ENCODE results near the gene ATXN10.

GRCh38 chr22:45756558-45756957 lies 84.9 kb downstream of the ATXN10 start:
- TF ChIP-seq, protein P1, sequence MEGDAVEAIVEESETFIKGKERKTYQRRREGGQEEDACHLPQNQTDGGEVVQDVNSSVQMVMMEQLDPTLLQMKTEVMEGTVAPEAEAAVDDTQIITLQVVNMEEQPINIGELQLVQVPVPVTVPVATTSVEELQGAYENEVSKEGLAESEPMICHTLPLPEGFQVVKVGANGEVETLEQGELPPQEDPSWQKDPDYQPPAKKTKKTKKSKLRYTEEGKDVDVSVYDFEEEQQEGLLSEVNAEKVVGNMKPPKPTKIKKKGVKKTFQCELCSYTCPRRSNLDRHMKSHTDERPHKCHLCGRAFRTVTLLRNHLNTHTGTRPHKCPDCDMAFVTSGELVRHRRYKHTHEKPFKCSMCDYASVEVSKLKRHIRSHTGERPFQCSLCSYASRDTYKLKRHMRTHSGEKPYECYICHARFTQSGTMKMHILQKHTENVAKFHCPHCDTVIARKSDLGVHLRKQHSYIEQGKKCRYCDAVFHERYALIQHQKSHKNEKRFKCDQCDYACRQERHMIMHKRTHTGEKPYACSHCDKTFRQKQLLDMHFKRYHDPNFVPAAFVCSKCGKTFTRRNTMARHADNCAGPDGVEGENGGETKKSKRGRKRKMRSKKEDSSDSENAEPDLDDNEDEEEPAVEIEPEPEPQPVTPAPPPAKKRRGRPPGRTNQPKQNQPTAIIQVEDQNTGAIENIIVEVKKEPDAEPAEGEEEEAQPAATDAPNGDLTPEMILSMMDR (conservative IDR thresholded peaks at IDR 0.05; ENCODE audit: low read length): no peak
- no peak for TF ChIP-seq EZH2phosphoT487 (IDR thresholded peaks at IDR 0.05; ENCODE audit: borderline replicate concordance)
